ENCODE data around the gene TRIL. TPM values are rescaled to one million over a fixed set of nuclear protein-coding genes. Genes with fewer than 3 reads are reported as not detected.

Gene TRIL
- total and polyA plus RNA-seq, 2 of the 13 experiments (the other 11 are each of a cell fraction or from before 2014, with no cell fraction given) = 0.18 to 0.40 TPM

DNA sequence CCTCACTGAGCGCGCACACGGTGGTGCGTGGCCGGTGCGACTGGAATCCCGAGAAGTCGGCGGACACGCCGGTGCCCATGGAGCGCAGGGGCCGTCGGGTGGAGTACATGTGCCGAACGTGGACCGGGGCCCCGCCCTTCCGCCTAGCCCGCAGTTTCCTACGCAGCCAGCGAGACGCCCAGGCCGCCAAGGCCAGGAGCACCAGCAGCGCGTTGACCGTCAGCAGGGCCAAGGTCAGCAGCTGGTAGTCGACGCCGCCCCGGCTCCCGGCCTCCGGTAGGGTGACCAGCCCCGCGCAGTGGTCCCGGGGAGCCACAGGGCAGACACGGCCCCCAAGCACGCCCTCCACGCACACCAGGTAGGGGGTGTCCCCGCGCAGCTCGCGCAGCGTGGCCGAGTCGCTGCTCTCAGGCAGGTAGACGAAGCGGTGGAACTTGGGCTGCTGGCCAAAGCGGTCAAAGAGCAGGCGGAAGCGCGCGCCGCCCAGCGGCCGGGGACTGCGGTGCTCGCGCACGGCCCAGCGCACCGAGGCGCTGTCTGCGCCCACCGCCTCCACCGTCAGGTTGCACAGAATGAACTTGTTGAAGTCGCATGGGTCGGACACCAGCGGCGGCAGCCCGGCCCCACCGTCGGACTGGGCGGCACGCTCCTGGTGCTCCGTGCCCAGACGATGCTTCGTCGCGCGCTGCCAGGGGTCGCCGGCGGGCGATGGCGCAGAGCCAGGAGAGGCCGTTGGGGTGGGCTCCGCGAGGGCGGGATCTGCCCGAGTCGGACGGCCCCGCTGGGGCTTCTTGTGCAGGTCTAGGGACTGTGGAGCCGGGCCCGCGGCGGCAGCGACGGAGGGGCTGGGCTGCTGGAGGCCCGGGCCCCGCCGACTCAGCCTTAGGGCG, 2.2 kb downstream of the TRIL start (continued):
- TF ChIP-seq SMC3 (IDR thresholded peaks at IDR 0.05; ENCODE audit: low read length) (no peak), NR2F6 (IDR thresholded peaks at IDR 0.05) (no peak), NR2F6 (CRISPR knock-in tag; IDR thresholded peaks at IDR 0.05) (peak; percentile 72), ZNF550 (CRISPR knock-in tag; IDR thresholded peaks at IDR 0.05; ENCODE audit: borderline replicate concordance) (no peak; the same call in 1 of the 2 replicates), ZNF605 (CRISPR knock-in tag; IDR thresholded peaks at IDR 0.05) (peak; percentile 97), ZNF333 (CRISPR knock-in tag; IDR thresholded peaks at IDR 0.05; ENCODE audit: borderline replicate concordance) (0 out of 2 replicates have a peak, but pooled peaks have one; percentile 20), MED13 (CRISPR knock-in tag; IDR thresholded peaks at IDR 0.05) (peak; percentile 70; the same call in 1 of the 2 replicates), ESRRA (CRISPR knock-in tag; IDR thresholded peaks at IDR 0.05; ENCODE audit: low read depth) (peak; percentile 97), MAFF (IDR thresholded peaks at IDR 0.05; ENCODE audit: low read depth, low read length) (no peak; the same call in 1 of the 2 replicates), ZNF670 (CRISPR knock-in tag; IDR thresholded peaks at IDR 0.05; ENCODE audit: borderline replicate concordance) (peak; percentile 95; the same call in 1 of the 2 replicates), NFYC (CRISPR knock-in tag; IDR thresholded peaks at IDR 0.05) (0 out of 2 replicates have a peak, but pooled peaks have one; percentile 13), NFE2 (CRISPR knock-in tag; IDR thresholded peaks at IDR 0.05) (no peak), PHF21A (CRISPR knock-in tag; IDR thresholded peaks at IDR 0.05) (peak; percentile 75; the same call in 1 of the 2 replicates), ZKSCAN8 (CRISPR knock-in tag; IDR thresholded peaks at IDR 0.05; ENCODE audit: borderline replicate concordance) (peak; percentile 74; the same call in 1 of the 2 replicates), POGZ (CRISPR knock-in tag; IDR thresholded peaks at IDR 0.05) (peak; percentile 95), EP300 (IDR thresholded peaks at IDR 0.05; ENCODE audit: low read depth in 2 of 2, low read length in 2 of 2) (no peak), EP300 (CRISPR knock-in tag; IDR thresholded peaks at IDR 0.05; ENCODE audit: borderline replicate concordance) (no peak), ZNF17 (CRISPR knock-in tag; IDR thresholded peaks at IDR 0.05) (peak; percentile 73; the same call in 1 of the 2 replicates), CAMTA2 (CRISPR knock-in tag; IDR thresholded peaks at IDR 0.05; ENCODE audit: borderline replicate concordance) (no peak)
- TF ChIP-seq, protein P1, sequence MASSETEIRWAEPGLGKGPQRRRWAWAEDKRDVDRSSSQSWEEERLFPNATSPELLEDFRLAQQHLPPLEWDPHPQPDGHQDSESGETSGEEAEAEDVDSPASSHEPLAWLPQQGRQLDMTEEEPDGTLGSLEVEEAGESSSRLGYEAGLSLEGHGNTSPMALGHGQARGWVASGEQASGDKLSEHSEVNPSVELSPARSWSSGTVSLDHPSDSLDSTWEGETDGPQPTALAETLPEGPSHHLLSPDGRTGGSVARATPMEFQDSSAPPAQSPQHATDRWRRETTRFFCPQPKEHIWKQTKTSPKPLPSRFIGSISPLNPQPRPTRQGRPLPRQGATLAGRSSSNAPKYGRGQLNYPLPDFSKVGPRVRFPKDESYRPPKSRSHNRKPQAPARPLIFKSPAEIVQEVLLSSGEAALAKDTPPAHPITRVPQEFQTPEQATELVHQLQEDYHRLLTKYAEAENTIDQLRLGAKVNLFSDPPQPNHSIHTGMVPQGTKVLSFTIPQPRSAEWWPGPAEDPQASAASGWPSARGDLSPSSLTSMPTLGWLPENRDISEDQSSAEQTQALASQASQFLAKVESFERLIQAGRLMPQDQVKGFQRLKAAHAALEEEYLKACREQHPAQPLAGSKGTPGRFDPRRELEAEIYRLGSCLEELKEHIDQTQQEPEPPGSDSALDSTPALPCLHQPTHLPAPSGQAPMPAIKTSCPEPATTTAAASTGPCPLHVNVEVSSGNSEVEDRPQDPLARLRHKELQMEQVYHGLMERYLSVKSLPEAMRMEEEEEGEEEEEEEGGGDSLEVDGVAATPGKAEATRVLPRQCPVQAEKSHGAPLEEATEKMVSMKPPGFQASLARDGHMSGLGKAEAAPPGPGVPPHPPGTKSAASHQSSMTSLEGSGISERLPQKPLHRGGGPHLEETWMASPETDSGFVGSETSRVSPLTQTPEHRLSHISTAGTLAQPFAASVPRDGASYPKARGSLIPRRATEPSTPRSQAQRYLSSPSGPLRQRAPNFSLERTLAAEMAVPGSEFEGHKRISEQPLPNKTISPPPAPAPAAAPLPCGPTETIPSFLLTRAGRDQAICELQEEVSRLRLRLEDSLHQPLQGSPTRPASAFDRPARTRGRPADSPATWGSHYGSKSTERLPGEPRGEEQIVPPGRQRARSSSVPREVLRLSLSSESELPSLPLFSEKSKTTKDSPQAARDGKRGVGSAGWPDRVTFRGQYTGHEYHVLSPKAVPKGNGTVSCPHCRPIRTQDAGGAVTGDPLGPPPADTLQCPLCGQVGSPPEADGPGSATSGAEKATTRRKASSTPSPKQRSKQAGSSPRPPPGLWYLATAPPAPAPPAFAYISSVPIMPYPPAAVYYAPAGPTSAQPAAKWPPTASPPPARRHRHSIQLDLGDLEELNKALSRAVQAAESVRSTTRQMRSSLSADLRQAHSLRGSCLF (CRISPR knock-in tag; IDR thresholded peaks at IDR 0.05; ENCODE audit: borderline replicate concordance) = 0 out of 2 replicates have a peak, but pooled peaks have one; percentile 24
- TF ChIP-seq, protein P2, sequence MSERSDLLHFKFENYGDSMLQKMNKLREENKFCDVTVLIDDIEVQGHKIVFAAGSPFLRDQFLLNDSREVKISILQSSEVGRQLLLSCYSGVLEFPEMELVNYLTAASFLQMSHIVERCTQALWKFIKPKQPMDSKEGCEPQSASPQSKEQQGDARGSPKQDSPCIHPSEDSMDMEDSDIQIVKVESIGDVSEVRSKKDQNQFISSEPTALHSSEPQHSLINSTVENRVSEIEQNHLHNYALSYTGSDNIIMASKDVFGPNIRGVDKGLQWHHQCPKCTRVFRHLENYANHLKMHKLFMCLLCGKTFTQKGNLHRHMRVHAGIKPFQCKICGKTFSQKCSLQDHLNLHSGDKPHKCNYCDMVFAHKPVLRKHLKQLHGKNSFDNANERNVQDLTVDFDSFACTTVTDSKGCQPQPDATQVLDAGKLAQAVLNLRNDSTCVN (CRISPR knock-in tag; IDR thresholded peaks at IDR 0.05; ENCODE audit: borderline replicate concordance) = peak; percentile 85; the same call in 1 of the 2 replicates
- TF ChIP-seq, protein P3, sequence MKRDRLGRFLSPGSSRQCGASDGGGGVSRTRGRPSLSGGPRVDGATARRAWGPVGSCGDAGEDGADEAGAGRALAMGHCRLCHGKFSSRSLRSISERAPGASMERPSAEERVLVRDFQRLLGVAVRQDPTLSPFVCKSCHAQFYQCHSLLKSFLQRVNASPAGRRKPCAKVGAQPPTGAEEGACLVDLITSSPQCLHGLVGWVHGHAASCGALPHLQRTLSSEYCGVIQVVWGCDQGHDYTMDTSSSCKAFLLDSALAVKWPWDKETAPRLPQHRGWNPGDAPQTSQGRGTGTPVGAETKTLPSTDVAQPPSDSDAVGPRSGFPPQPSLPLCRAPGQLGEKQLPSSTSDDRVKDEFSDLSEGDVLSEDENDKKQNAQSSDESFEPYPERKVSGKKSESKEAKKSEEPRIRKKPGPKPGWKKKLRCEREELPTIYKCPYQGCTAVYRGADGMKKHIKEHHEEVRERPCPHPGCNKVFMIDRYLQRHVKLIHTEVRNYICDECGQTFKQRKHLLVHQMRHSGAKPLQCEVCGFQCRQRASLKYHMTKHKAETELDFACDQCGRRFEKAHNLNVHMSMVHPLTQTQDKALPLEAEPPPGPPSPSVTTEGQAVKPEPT (CRISPR knock-in tag; IDR thresholded peaks at IDR 0.05; ENCODE audit: low read depth) = peak; percentile 94

Measured in HepG2 (cell line).